ENCODE results near the gene MALT1.
"Not testable (repeated sequence)": the region's sequence is repeated elsewhere in the genome, so short reads cannot be mapped to it uniquely, and the experiment has no call there.

Gene MALT1

GRCh38 chr18:58769321-58769720, 98.1 kb downstream of the MALT1 start:
- DNase-seq (ENCODE audit: low spot score) = no peak
- H3K4me1 Mint-ChIP-seq (ENCODE audit: low read depth) = peaks cover 12% of the 10 kb centered on the region
- H3K9me3 Mint-ChIP-seq = no peaks in the 10 kb centered on the region
- no peak overlapping the region for H3K4me3 Mint-ChIP-seq
- H3K27me3 Mint-ChIP-seq (ENCODE audit: low read depth) = peaks cover 45% of the 10 kb centered on the region
- no peaks in the 10 kb centered on the region for H3K36me3 Mint-ChIP-seq (ENCODE audit: low read depth)
- no peak overlapping the region for H3K27ac Mint-ChIP-seq

- no peak overlapping the region for H3K4me3 Mint-ChIP-seq
- no peaks in the 10 kb centered on the region for H3K36me3 Mint-ChIP-seq (ENCODE audit: low read depth)
- no peak for DNase-seq (ENCODE audit: low spot score)
- peaks cover 35% of the 10 kb centered on the region for H3K27me3 Mint-ChIP-seq (ENCODE audit: low read depth)
- H3K27ac Mint-ChIP-seq = no peak overlapping the region
- H3K9me3 Mint-ChIP-seq = no peaks in the 10 kb centered on the region
- H3K4me1 Mint-ChIP-seq (ENCODE audit: low read depth) = peaks cover 12% of the 10 kb centered on the region
These were observed 99.3 kb downstream of the MALT1 start for GRCh38 chr18:58770601-58771000.

DNA sequence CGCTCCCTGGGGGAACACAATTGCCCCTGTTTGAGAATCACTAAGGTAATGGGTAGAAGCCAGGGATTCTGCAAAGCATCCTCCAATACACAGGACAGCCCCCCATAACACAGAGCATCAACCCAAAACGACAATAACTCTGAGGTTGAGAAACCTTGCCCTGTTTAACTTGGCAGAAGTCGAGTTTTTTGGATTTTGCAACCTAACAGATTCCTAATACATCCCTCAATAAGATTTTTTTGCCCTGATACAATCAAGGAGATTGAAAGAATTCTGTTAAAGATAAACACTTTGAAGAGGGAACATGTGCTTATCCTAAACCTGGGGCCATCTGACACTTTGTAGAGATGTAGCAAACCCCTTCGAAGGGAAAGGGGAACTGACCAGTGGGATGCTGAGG, 100.9 kb downstream of the MALT1 start:
- Mint-ChIP-seq H3K4me3 (no peak overlapping the region), H3K27ac (no peak overlapping the region), H3K4me1 (ENCODE audit: low read depth) (peaks cover 12% of the 10 kb centered on the region), H3K36me3 (ENCODE audit: low read depth) (no peaks in the 10 kb centered on the region), H3K27me3 (ENCODE audit: low read depth) (peaks cover 24% of the 10 kb centered on the region), H3K9me3 (no peaks in the 10 kb centered on the region)
- DNase-seq (ENCODE audit: low spot score) = no peak

GRCh38 chr18:58776084-58776483, 104.8 kb downstream of the MALT1 start:
- Mint-ChIP-seq H3K27ac (no peak overlapping the region), H3K9me3 (no peaks in the 10 kb centered on the region), H3K4me1 (ENCODE audit: low read depth) (peaks cover 3% of the 10 kb centered on the region), H3K27me3 (ENCODE audit: low read depth) (no peaks in the 10 kb centered on the region), H3K4me3 (no peak overlapping the region), H3K36me3 (ENCODE audit: low read depth) (no peaks in the 10 kb centered on the region)
- no peak for DNase-seq (ENCODE audit: low spot score)

DNA sequence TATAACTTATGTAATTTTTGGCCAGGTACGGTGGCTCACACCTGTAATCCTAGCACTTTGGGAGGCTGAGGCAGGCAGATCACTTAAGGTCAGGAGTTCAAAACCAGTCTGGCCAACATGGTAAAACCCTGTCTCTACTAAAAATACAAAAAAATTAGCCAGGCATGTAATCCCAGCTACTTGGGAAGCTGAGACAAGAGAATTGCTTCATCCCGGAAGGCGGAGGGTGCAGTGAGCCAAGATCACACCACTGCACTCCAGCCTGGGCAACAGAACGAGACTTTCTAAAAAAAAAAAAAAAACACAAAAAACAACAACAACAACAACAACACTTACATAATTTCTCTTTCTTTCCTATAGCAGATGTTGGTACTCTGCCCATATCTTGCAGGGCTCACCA, 105.3 kb downstream of the MALT1 start:
- not testable (repeated sequence) for H3K27me3 Mint-ChIP-seq (ENCODE audit: low read depth); H3K36me3 Mint-ChIP-seq (ENCODE audit: low read depth); DNase-seq (ENCODE audit: low spot score); H3K9me3 Mint-ChIP-seq; H3K4me1 Mint-ChIP-seq (ENCODE audit: low read depth); H3K4me3 Mint-ChIP-seq; H3K27ac Mint-ChIP-seq

DNA sequence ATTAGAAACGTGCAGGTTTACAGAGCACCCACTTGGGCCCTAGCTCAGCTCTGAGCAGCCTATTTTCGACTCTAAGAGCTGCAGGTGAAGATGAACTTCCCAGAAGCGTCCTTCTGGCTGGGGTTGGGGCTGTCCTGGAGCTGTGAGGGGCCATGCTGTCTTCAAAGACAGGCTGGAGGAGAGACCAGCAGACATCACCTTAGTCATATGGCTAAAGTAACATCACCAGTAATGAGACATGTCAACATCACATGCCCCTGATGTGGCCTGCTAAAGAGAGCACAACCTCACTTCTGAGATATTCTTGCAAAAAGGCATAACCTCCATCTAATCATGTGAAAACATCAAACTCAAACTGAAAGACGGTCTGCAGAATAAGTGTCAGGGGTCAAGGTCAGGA, 106.2 kb downstream of the MALT1 start:
- Mint-ChIP-seq H3K9me3 (no peaks in the 10 kb centered on the region), H3K27me3 (ENCODE audit: low read depth) (no peaks in the 10 kb centered on the region), H3K4me1 (ENCODE audit: low read depth) (peaks cover 4% of the 10 kb centered on the region), H3K4me3 (no peak overlapping the region), H3K27ac (no peak overlapping the region), H3K36me3 (ENCODE audit: low read depth) (no peaks in the 10 kb centered on the region)
- DNase-seq (ENCODE audit: low spot score) = no peak

- Mint-ChIP-seq H3K9me3 (no peaks in the 10 kb centered on the region), H3K27ac (no peak overlapping the region)
These were observed 108.3 kb downstream of the MALT1 start for GRCh38 chr18:58779529-58779928.

DNA sequence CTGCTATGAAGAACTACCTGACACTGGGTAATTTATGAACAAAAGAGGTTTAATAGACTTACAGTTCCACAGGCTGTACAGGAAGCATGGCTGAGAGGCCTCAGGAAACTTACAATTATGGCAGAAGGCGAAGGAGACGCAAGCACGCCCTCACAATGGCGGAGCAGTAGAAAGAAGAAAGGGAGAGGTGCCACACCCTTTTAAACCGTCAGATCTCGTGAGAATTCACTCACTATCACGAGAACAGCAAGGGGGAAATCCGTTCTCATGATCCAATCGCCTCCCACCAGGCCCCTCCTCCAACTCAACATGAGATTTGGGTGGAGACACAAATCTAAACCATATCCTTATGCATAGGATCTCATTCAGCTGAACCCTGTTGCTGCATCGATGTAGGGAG, 108.8 kb downstream of the MALT1 start:
- no peak for DNase-seq (ENCODE audit: low spot score)
- Mint-ChIP-seq H3K27me3 (ENCODE audit: low read depth) (no peaks in the 10 kb centered on the region), H3K4me3 (no peak overlapping the region), H3K4me1 (ENCODE audit: low read depth) (peaks cover 4% of the 10 kb centered on the region), H3K36me3 (ENCODE audit: low read depth) (no peaks in the 10 kb centered on the region), H3K9me3 (no peaks in the 10 kb centered on the region), H3K27ac (peak overlapping the region; percentile 3)

More at GRCh38 chr18:58779529-58779928, 108.3 kb downstream of the MALT1 start:
- H3K4me1 Mint-ChIP-seq (ENCODE audit: low read depth) = peaks cover 4% of the 10 kb centered on the region
- no peaks in the 10 kb centered on the region for H3K27me3 Mint-ChIP-seq (ENCODE audit: low read depth)
- no peaks in the 10 kb centered on the region for H3K36me3 Mint-ChIP-seq (ENCODE audit: low read depth)
- DNase-seq (ENCODE audit: low spot score) = no peak
- H3K4me3 Mint-ChIP-seq = no peak overlapping the region

GRCh38 chr18:58781627-58782194, 110.4 kb downstream of the MALT1 start:
- Mint-ChIP-seq H3K27ac (no peak overlapping the region), H3K36me3 (ENCODE audit: low read depth) (no peaks in the 10 kb centered on the region), H3K9me3 (no peaks in the 10 kb centered on the region), H3K4me1 (ENCODE audit: low read depth) (peaks cover 4% of the 10 kb centered on the region), H3K4me3 (no peak overlapping the region), H3K27me3 (ENCODE audit: low read depth) (no peaks in the 10 kb centered on the region)
- peak; percentile 40 for DNase-seq (ENCODE audit: low spot score)

DNA sequence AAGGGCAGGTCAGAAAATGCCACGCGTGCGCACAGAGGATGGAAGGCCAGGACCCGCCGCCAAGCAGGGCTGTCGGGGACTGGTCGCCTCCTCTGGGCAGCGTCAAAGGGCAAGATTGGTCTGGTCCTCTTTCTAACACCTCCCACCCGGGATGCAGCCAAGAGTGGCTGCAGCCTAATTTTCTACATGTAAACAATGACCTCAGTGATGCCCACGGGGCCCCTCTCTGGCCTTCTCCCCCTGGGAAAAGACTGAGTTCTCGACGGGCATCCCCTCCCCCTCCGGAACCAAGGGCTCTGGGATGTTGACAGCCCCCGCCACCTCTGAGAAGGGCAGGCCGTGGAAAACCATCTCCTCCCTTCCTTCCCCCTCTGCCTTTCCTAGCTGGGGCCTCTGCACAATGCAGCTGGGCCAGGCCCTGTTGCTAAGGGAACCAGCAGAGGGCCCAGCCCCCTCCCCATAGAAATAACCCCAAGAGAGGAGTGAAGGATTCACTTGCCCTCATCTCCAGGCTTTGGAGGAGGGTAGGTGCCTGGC, 113.4 kb downstream of the MALT1 start:
- H3K27ac Mint-ChIP-seq = no peak overlapping the region
- H3K36me3 Mint-ChIP-seq (ENCODE audit: low read depth) = no peaks in the 10 kb centered on the region
- H3K4me3 Mint-ChIP-seq = no peak overlapping the region
- H3K9me3 Mint-ChIP-seq = no peaks in the 10 kb centered on the region
- no peaks in the 10 kb centered on the region for H3K27me3 Mint-ChIP-seq (ENCODE audit: low read depth)
- peaks cover 4% of the 10 kb centered on the region for H3K4me1 Mint-ChIP-seq (ENCODE audit: low read depth)
- DNase-seq (ENCODE audit: low spot score) = no peak

GRCh38 chr18:58785171-58785805, 114.0 kb downstream of the MALT1 start:
- Mint-ChIP-seq H3K9me3 (no peaks in the 10 kb centered on the region), H3K36me3 (ENCODE audit: low read depth) (no peaks in the 10 kb centered on the region), H3K27me3 (ENCODE audit: low read depth) (no peaks in the 10 kb centered on the region), H3K27ac (no peak overlapping the region), H3K4me3 (no peak overlapping the region), H3K4me1 (ENCODE audit: low read depth) (peaks cover 2% of the 10 kb centered on the region)
- no peak for DNase-seq (ENCODE audit: low spot score)

DNA sequence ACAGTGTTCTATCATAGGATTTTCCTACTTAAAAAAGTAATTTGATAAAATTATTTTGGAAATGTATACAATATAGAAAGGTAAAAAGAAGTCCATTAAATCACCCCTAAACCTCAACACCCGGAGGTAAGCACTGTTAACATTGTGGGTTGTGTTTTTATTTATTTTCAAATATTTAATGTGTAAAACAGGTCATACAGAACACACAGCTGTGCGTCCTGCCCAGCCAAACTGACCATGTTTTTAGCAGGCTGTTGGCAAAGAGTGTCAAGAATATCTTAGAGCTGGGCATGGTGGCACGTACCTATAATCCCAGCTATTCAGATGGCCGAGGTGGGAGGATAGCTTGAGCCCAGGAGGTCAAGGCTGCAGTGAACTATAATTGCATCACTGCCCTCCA, 114.6 kb downstream of the MALT1 start:
- Mint-ChIP-seq H3K4me3 (no peak overlapping the region), H3K36me3 (ENCODE audit: low read depth) (no peaks in the 10 kb centered on the region), H3K27me3 (ENCODE audit: low read depth) (no peaks in the 10 kb centered on the region), H3K27ac (no peak overlapping the region), H3K9me3 (no peaks in the 10 kb centered on the region), H3K4me1 (ENCODE audit: low read depth) (peaks cover 2% of the 10 kb centered on the region)
- DNase-seq (ENCODE audit: low spot score) = no peak

GRCh38 chr18:58787536-58788149, 116.4 kb downstream of the MALT1 start:
- Mint-ChIP-seq H3K4me3 (no peak overlapping the region), H3K9me3 (no peaks in the 10 kb centered on the region), H3K4me1 (ENCODE audit: low read depth) (no peaks in the 10 kb centered on the region), H3K27ac (no peak overlapping the region), H3K27me3 (ENCODE audit: low read depth) (no peaks in the 10 kb centered on the region), H3K36me3 (ENCODE audit: low read depth) (no peaks in the 10 kb centered on the region)
- no peak for DNase-seq (ENCODE audit: low spot score)

DNA sequence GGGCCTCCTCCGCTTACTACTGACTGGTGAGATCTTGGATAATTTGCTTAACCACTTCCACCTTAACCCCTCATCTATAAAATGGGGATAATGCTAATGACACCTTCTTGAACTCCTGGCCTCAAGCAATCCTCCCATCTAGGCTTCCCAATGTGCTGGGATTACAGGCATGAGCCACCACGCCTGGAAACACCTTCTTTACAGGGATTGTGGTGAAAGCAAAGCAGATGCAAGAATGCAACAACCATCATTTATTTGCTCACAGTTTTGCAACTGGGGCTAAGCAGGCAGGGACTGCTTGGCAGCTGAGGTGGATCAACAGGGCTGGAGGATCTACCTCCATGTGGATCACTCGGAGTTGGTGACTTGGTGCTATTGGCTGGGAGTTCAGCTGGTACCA, 117.2 kb downstream of the MALT1 start:
- Mint-ChIP-seq H3K4me1 (ENCODE audit: low read depth) (no peaks in the 10 kb centered on the region), H3K9me3 (no peaks in the 10 kb centered on the region), H3K4me3 (no peak overlapping the region), H3K27ac (no peak overlapping the region), H3K36me3 (ENCODE audit: low read depth) (no peaks in the 10 kb centered on the region), H3K27me3 (ENCODE audit: low read depth) (no peaks in the 10 kb centered on the region)
- DNase-seq (ENCODE audit: low spot score) = no peak

Data from T-helper 2 cell treated with Interferon-gamma antibody and Interleukin-4, amounts not matched to agents 5 μg/mL and 100 μg/mL, for 36 hours (primary cell).